Measurements from ENCODE around the gene TBL1X.

The TBL1X gene

GRCh38 chrX:9494771-9495170 lies 29.9 kb downstream of the TBL1X start:
- DNase-seq (ENCODE audit: low read depth in 1 of 2, low spot score in 1 of 2), result no peak

GRCh38 chrX:9495496-9495895 lies 30.6 kb downstream of the TBL1X start:
- no peak for DNase-seq (ENCODE audit: low read depth in 1 of 2, low spot score in 1 of 2)

- DNase-seq (ENCODE audit: low read depth in 1 of 2, low spot score in 1 of 2), result no peak
Measured at GRCh38 chrX:9498236-9498635, 33.4 kb downstream of the TBL1X start.

DNA sequence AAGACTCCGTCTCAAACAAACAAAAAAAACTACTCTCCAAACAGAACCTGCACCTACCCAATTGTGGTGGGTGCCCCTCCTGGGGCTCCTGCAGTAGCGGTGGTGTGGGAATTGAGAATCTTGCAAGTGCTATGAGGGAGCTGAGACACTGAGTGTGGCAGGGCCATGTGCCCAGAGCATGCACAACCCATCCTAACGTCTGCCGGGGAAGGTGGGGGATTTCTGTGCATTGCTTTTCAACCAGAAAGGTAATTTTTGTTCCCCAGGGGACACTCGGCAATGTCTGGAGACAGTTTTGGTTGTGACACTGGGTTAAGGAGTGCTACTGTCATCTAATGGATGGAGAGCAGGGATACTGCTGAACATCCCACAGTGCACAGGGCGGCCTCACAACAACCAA lies 35.7 kb downstream of the TBL1X start:
- DNase-seq (ENCODE audit: low read depth in 1 of 2, low spot score in 1 of 2), result no peak

GRCh38 chrX:9501362-9501761 lies 36.5 kb downstream of the TBL1X start:
- DNase-seq (ENCODE audit: low read depth in 1 of 2, low spot score in 1 of 2), result no peak

DNA sequence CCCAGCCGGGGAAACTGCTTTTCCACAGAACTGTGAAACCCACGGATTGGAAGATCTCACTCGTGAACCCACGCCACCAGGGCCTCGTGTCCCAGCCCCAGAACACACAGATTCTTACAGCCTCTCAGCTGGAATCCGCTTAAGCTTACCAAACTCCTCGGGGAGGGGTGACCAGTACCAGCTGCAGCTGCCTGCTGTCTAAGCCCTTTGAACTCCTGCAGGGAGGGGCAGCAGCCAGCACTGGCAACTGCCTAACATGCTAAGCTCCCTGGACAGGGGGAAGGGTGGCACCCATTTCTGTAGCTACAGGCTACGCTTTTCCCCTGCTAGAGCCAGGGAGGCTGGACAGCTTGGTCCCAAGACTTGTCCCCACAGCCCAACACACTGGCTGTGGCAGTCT lies 38.4 kb downstream of the TBL1X start:
- DNase-seq (ENCODE audit: low read depth in 1 of 2, low spot score in 1 of 2), result no peak

- no peak for DNase-seq (ENCODE audit: low read depth in 1 of 2, low spot score in 1 of 2)
Measured at GRCh38 chrX:9510366-9510765, 45.5 kb downstream of the TBL1X start.

GRCh38 chrX:9510980-9511379 lies 46.1 kb downstream of the TBL1X start:
- no peak for DNase-seq (ENCODE audit: low read depth in 1 of 2, low spot score in 1 of 2)

DNA sequence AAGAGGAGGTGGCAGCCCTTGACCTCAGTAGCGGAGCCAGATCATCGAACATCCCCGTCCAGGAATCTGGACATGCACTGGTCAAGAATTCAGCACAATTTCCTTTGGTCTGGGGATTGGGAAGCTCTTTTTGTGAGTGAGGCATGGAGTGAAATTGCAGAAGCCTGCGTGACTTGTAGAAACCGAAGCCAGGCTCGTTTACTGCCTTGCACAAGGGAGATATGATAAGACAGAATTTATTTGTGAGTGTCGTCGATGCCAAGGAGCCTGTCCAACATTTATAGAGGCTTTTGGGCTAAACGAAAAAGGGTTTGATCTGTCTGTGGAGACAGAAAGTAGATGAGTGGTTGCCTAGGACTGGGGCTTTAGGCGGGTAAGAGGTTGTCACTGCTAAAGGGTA lies 50.6 kb downstream of the TBL1X start:
- no peak for DNase-seq (ENCODE audit: low read depth in 1 of 2, low spot score in 1 of 2)

- no peak for DNase-seq (ENCODE audit: low read depth in 1 of 2, low spot score in 1 of 2)
Measured at GRCh38 chrX:9515973-9516538, 51.2 kb downstream of the TBL1X start.

DNA sequence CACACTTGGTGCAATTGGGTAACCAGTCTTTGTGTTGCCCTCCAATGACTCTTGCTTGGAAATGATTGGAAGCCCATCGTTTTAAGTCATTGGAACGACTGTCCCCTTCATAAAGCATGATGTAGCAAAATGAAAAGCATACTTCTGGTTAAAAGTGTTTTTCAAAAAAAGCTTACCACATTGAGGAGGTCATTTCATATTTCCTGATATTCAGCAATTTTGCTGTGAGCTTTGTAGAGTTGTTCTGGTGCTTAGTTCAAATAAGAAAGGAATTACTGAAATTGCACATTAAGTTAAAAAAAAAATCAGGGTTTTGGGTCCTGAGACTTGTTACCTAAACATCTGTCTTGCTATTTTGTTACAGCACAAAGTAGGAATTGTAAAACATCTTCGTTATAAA lies 51.8 kb downstream of the TBL1X start:
- no peak for DNase-seq (ENCODE audit: low read depth in 1 of 2, low spot score in 1 of 2)

DNA sequence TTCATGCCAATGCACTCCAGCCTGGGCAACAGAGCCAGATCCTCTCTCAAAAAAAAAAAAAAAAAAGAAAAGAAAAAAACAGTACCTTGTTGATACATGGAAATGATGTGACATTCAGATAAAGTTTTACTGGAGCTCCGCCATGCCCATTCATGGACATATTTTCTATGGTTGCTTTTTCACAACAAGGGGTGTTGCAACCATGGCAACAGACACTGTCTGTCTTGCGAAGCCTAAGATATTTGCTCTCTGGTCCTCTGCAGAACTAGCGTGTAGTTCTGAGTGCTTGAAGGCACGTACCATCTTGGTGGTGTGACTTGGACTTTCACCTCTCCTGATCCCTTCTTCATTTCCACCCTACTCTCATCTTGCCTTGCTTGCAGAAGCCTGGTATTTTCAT lies 53.2 kb downstream of the TBL1X start:
- no peak for DNase-seq (ENCODE audit: low read depth in 1 of 2, low spot score in 1 of 2)

DNA sequence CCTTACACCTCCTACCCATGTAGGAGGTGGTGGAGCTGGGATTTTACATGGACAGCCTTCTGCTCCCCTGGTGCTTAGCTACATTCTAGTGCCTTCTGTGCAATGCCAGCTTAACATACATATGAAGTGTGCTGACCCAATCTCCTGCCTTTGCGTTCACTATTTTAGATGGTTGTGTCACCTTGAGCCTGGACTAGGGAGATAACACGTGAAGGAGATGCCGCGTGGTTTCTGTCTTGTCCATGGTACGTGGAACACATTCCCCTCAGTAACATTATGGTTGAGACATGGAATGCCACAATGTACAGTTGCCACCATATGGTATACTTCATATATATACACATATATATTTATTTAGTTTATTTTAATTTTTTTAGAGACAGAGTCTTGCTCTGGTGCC lies 54.0 kb downstream of the TBL1X start:
- DNase-seq (ENCODE audit: low read depth in 1 of 2, low spot score in 1 of 2), result no peak

DNA sequence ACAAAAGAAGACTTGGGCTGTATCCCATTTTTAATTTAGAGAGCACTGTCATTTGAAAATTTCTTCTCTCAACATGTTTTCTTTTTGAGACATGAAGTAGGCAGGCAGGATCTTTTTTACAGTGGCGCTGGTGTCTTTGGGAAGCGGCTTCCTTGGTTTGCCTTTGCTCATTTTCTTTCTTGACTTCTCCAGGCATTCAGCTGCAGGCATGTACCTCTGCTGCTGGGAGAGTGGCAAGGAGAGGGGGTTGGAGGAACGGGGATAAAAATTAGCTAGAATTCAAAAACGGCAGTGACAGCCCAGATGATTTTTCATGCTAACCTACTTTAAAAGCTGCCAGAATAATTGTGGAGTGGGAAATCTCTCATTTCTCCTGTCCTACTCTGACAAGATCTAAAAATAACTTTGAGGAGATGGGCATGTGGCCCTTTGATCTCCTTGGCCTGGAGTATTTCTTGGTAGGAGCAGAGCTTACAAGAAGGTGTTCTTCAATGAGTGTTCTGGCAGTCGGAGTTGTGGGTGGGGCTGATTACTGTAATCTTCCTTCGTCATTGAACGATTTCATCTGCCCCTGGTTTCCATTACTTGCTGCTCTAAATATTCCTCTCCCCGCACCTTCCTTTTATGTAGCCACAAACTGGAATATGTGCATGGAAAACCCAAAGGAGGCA lies 54.8 kb downstream of the TBL1X start:
- DNase-seq (ENCODE audit: low read depth in 1 of 2, low spot score in 1 of 2), result no peak

DNA sequence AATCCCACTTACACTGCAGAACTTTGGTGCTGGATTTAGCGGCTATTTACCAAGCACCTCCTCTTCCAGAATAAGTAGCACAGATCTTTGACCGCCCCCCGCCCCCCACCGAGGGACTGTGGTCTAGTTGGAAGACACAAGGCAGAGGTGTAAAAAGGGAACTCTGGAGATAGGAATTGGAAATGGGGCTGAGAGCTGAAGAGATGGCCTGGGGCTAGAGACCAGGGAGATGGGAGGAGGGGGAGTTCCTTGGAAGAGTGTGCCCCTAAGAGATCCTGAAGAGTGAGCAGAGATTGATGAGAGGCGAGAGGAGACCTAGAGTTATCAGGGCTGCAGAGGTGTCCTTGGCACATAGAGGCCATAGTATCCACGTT lies 55.3 kb downstream of the TBL1X start:
- no peak for DNase-seq (ENCODE audit: low read depth in 1 of 2, low spot score in 1 of 2)

DNA sequence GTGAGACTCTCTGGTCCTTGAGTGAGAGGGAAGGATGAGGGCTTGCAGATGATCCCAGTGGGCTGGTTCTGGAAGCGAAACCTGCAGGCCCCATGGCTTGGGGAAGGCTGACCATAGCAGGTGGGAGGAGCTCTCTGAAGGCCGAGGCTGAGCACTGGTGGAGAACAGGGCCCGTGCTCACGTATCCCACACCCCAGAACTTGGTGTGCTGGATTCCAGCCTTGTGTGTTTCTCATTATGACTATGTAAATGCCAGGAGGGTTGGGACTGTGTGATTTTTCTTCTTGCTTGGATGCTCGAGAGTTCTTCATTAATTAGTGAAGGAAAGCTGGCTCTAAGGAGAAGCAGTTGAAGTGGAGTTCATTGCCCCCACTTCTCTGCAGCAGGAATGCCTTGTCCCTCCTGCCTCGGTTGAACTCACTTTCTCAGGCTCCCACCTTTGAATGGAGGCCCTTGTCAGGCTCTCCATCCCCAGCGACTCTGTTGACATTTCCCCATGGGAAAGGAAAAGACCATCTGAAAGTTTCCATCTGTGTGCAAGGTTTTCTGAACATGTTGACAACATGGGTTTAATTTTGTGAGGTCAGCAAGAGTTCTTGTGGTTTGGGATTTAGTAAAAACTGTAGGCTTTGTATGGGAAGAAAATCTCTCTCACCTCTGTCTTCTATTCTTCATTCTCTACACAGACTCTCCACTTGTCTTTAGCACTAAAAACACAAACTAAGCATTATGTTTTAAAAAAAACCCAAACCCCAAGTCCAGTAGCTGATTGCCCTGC lies 57.7 kb downstream of the TBL1X start:
- no peak for DNase-seq (ENCODE audit: low read depth in 1 of 2, low spot score in 1 of 2)

GRCh38 chrX:9525511-9526248 lies 60.8 kb downstream of the TBL1X start:
- DNase-seq (ENCODE audit: low read depth in 1 of 2, low spot score in 1 of 2), result no peak

DNA sequence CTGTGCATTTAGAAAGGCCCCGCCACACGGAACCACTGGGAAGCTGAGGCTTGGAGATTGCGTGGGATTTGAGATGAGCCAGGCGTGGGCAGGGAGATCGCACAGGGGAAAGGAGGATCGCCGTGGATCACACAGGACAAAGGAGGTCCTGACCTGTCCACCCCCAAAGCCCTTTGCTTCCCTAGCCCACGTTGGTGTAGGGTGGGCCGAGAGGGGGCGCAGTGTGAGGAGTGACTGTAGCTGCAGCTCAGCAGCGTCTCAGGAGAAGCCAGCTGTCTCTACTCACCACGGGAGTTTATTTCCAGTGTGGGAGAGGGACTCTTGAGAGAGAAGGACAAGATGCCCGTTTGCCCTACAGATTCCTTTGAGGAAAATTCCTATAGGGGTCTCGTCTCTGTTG lies 62.1 kb downstream of the TBL1X start:
- DNase-seq (ENCODE audit: low read depth in 1 of 2, low spot score in 1 of 2), result no peak

DNA sequence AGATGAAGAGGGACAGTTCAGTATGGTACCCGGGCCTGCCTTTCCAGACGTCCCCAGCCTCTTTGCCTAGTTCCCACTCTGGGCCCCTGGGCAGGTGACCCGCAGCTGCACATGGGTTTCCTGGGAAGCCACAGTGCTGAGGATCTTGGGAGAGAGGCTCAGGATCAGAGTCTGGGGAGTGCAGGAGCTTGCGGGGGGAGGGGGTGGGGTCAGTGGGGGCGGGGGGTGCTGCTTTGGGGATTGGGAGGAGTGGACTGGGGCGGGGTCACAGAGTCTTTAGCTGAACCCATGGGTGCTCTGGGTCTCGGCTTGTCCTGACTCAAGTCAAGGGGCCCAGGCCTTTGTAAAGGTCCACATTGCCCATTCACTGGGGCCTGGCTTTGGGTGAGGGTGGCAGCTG lies 63.6 kb downstream of the TBL1X start:
- no peak for DNase-seq (ENCODE audit: low read depth in 1 of 2, low spot score in 1 of 2)

- no peak for DNase-seq (ENCODE audit: low read depth in 1 of 2, low spot score in 1 of 2)
Measured at GRCh38 chrX:9529223-9529622, 64.4 kb downstream of the TBL1X start.

GRCh38 chrX:9530848-9531274 lies 66.0 kb downstream of the TBL1X start:
- peak; percentile 6 to 13 for DNase-seq (ENCODE audit: low read depth in 1 of 2, low spot score in 1 of 2)

- DNase-seq (ENCODE audit: low read depth in 1 of 2, low spot score in 1 of 2), result no peak
Measured at GRCh38 chrX:9532349-9532748, 67.5 kb downstream of the TBL1X start.
